K562 (cell line): ENCODE data around the gene ARMH1. TPM values are rescaled to one million over a fixed set of nuclear protein-coding genes. Genes with fewer than 3 reads are reported as not detected.
A peak's percentile ranks its signal among the peaks of the same experiment; 100 is the strongest.

Experiments
- CBX8 ChIP-seq: fragments of 200-600 bp; sonication (generic); IDR thresholded peaks from 2 replicates; pipeline ENCODE4 v1.6.1; 2012; ENCODE audit warnings: borderline replicate concordance, mixed run types, low read depth, mild to moderate bottlenecking, moderate library complexity, mixed read lengths, low read length, control low read depth, inconsistent platforms; ENCODE audit not compliant: poor library complexity, severe bottlenecking; ENCODE audit errors: extremely low read depth
- GTF2A2 ChIP-seq: IDR thresholded peaks from 2 replicates; pipeline ENCODE4 v1.6.1; 2016; ENCODE audit warnings: mild to moderate bottlenecking, missing genetic modification characterization, missing compliant biosample characterization
- HDAC8 ChIP-seq: fragments of 450-650 bp; IDR thresholded peaks from 2 replicates; pipeline ENCODE4 v1.6.1; 2016; ENCODE audit warnings: mild to moderate bottlenecking, missing genetic modification characterization, moderate library complexity, missing compliant biosample characterization
- HIVEP1 ChIP-seq: fragments of 250-450 bp; sonication (Bioruptor Pico); IDR thresholded peaks from 2 replicates; pipeline ENCODE4 v1.4.0; 2020; ENCODE audit warnings: mild to moderate bottlenecking
- HNRNPLL ChIP-seq: fragments of 200-400 bp; formaldehyde crosslinking; IDR thresholded peaks from 2 replicates; pipeline ENCODE4 v1.6.1; 2017; ENCODE audit warnings: low read length, low read depth, mild to moderate bottlenecking; ENCODE audit not compliant: poor library complexity, severe bottlenecking
- NCOA6 ChIP-seq: fragments of 450-650 bp; IDR thresholded peaks from 2 replicates; pipeline ENCODE4 v1.6.1; 2017; ENCODE audit warnings: mild to moderate bottlenecking
- NUFIP1 ChIP-seq: fragments of 450-650 bp; IDR thresholded peaks from 2 replicates; pipeline ENCODE4 v1.6.1; 2018; ENCODE audit not compliant: partially characterized antibody
- POLR2AphosphoS5 ChIP-seq: IDR thresholded peaks from 2 replicates; pipeline ENCODE4 v1.6.1; 2011; ENCODE audit warnings: mild to moderate bottlenecking, low read depth, low read length, moderate library complexity; ENCODE audit not compliant: control insufficient read depth, insufficient read depth
- POLR3A ChIP-seq: IDR thresholded peaks from 2 replicates; pipeline ENCODE4 v1.6.1; 2011; ENCODE audit warnings: borderline replicate concordance, mild to moderate bottlenecking, moderate library complexity; ENCODE audit not compliant: insufficient read length, insufficient read depth; ENCODE audit errors: extremely low read depth
- RBM34 ChIP-seq: fragments of 200-400 bp; formaldehyde crosslinking; IDR thresholded peaks from 2 replicates; pipeline ENCODE4 v1.6.1; 2018; ENCODE audit warnings: low read length, borderline replicate concordance; ENCODE audit not compliant: insufficient read depth
- SAFB ChIP-seq: fragments of 200-400 bp; formaldehyde crosslinking; IDR thresholded peaks from 2 replicates; pipeline ENCODE4 v1.6.1; 2017; ENCODE audit warnings: low read depth, low read length, borderline replicate concordance
- SNIP1 ChIP-seq: fragments of 450-650 bp; IDR thresholded peaks from 2 replicates; pipeline ENCODE4 v1.7.1; 2017; ENCODE audit warnings: low read depth, mild to moderate bottlenecking
- ZNF23 ChIP-seq: fragments of 250-450 bp; sonication (Bioruptor Pico); IDR thresholded peaks from 2 replicates; pipeline ENCODE4 v1.4.0; 2020; ENCODE audit warnings: mild to moderate bottlenecking
- polyA plus RNA-seq, 8 experiments: library from polyadenylated mRNA; depleted of rRNA in 4 of 8; stranded (reverse) in 5 of 8; unstranded in 3 of 8; fragments of >200 nt; fragmentation: Nextera tagmentation in 2 of 8; fragmentation: Illumina TruSeq in 1 of 8; extraction: Ambion mirVana in 2 of 8; extraction: Trizol in 1 of 8; gene quantifications; 2 replicates each; pipeline versions ENCODE4 v1.2.1 to v1.2.3, GENCODE V29; 2011 to 2014; ENCODE audit warnings: inconsistent platforms in 1 of 8, missing spikeins in 1 of 8
- total RNA-seq, 7 experiments: library from RNA; depleted of rRNA in 6 of 7; stranded (reverse); fragments of >200 nt in 6 of 7; fragmentation: Illumina TruSeq in 2 of 7; extraction: Trizol in 2 of 7; gene quantifications; 2 replicates each; pipeline versions ENCODE4 v1.2.1 to v1.2.3, GENCODE V29; 2011 to 2021; ENCODE audit warnings: low replicate concordance in 1 of 7
- TF ChIP-seq, protein P1 (sequence below): sonication (generic); formaldehyde crosslinking; IDR thresholded peaks from 2 replicates; pipeline ENCODE4 v1.9.0; 2022; ENCODE audit warnings: mild to moderate bottlenecking, missing genetic modification reagents
- TF ChIP-seq, protein P2 (sequence below): fragments of 450-650 bp; IDR thresholded peaks from 2 replicates; pipeline ENCODE4 v1.6.1; 2016; ENCODE audit warnings: antibody characterized with exemption
- TF ChIP-seq, protein P3 (sequence below): fragments of 200-800 bp; sonication (Bioruptor generic); IDR thresholded peaks from 2 replicates; pipeline ENCODE4 v1.6.1; 2016; ENCODE audit warnings: missing genetic modification characterization, missing compliant biosample characterization
- TF ChIP-seq, protein P4 (sequence below), 3 experiments: IDR thresholded peaks in 2 of 3; conservative IDR thresholded peaks in 1 of 3; 2 replicates each; pipeline ENCODE4 v1.5.1; 2011 to 2012; ENCODE audit warnings: low read length in 3 of 3, mild to moderate bottlenecking in 3 of 3, control low read depth in 2 of 3, improper control_type of control experiment in 1 of 3, inconsistent platforms in 1 of 3, low read depth in 1 of 3, mixed read lengths in 1 of 3, moderate library complexity in 1 of 3; ENCODE audit not compliant: insufficient read depth in 2 of 3

Gene ARMH1
- total and polyA plus RNA-seq, 9 of the 15 experiments (the other 6 are each of a cell fraction or from before 2014, with no cell fraction given) = 0.41 TPM; not detected in 8

DNA sequence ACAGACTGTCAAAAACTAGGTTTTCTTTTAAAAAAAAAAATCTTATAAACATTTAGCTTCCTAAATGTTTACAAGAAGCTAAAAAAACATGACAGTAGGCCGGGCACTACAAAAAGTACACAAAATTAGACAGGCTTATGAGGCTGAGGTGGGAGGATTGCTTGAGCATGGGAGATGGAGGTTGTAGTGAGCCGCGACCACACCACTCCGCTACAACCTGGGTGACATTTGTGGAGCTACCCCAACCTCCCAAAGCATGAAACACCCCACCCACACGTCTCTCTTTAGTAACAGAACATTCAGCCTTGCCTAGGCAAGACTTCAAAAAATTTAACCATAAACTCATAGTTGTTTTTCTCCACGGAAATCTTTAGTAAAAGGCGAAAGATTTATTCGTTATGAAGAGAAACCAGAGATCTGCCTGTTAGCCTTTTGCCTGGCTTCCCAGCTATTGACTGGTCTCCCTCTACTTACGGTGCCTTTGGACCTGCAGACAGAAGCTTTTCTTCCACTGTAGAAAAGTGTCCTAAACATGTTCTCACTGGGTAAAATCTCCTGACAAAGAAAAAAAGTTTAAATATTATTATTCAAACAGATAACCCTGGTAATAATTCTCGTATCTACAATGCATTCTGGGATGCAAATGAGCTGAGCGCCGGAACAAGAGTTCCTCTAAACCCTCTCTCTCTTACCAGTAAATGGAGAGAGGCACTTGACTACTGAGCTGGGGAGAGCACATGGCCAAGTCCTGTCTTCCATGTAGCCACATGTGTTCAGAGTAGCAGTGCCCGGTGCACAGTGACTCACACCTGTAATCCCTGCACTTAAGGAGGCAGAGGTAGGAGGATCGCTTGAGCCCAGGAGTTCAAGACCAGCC is 47.2 kb downstream of the ARMH1 start (continued):
- TF ChIP-seq SNIP1 (peak; percentile 82), GTF2A2 (peak; percentile 100), NCOA6 (peak; percentile 81), HIVEP1 (peak; percentile 83; the same call in 1 of the 2 replicates), HDAC8 (tag) (peak; percentile 80; the same call in 1 of the 2 replicates), POLR3A (no peak), SAFB (no peak), ZNF23 (CRISPR knock-in tag) (peak; percentile 86), CBX8 (no peak), RBM34 (no peak), HNRNPLL (peak; percentile 61), POLR2AphosphoS5 (peak; percentile 100), NUFIP1 (peak; percentile 100)
- TF ChIP-seq, protein P1, sequence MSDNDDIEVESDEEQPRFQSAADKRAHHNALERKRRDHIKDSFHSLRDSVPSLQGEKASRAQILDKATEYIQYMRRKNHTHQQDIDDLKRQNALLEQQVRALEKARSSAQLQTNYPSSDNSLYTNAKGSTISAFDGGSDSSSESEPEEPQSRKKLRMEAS (CRISPR knock-in tag) = peak; percentile 88
- TF ChIP-seq, protein P2, sequence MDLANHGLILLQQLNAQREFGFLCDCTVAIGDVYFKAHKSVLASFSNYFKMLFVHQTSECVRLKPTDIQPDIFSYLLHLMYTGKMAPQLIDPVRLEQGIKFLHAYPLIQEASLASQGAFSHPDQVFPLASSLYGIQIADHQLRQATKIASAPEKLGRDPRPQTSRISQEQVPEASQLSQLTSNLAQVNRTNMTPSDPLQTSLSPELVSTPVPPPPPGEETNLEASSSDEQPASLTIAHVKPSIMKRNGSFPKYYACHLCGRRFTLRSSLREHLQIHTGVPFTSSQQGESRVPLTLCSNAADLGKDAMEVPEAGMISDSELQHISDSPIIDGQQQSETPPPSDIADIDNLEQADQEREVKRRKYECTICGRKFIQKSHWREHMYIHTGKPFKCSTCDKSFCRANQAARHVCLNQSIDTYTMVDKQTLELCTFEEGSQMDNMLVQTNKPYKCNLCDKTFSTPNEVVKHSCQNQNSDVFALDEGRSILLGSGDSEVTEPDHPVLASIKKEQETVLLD = no peak
- TF ChIP-seq, protein P3, sequence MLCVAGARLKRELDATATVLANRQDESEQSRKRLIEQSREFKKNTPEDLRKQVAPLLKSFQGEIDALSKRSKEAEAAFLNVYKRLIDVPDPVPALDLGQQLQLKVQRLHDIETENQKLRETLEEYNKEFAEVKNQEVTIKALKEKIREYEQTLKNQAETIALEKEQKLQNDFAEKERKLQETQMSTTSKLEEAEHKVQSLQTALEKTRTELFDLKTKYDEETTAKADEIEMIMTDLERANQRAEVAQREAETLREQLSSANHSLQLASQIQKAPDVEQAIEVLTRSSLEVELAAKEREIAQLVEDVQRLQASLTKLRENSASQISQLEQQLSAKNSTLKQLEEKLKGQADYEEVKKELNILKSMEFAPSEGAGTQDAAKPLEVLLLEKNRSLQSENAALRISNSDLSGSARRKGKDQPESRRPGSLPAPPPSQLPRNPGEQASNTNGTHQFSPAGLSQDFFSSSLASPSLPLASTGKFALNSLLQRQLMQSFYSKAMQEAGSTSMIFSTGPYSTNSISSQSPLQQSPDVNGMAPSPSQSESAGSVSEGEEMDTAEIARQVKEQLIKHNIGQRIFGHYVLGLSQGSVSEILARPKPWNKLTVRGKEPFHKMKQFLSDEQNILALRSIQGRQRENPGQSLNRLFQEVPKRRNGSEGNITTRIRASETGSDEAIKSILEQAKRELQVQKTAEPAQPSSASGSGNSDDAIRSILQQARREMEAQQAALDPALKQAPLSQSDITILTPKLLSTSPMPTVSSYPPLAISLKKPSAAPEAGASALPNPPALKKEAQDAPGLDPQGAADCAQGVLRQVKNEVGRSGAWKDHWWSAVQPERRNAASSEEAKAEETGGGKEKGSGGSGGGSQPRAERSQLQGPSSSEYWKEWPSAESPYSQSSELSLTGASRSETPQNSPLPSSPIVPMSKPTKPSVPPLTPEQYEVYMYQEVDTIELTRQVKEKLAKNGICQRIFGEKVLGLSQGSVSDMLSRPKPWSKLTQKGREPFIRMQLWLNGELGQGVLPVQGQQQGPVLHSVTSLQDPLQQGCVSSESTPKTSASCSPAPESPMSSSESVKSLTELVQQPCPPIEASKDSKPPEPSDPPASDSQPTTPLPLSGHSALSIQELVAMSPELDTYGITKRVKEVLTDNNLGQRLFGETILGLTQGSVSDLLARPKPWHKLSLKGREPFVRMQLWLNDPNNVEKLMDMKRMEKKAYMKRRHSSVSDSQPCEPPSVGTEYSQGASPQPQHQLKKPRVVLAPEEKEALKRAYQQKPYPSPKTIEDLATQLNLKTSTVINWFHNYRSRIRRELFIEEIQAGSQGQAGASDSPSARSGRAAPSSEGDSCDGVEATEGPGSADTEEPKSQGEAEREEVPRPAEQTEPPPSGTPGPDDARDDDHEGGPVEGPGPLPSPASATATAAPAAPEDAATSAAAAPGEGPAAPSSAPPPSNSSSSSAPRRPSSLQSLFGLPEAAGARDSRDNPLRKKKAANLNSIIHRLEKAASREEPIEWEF (CRISPR knock-in tag) = peak; percentile 68; the same call in 1 of the 2 replicates
- TF ChIP-seq, protein P4, sequence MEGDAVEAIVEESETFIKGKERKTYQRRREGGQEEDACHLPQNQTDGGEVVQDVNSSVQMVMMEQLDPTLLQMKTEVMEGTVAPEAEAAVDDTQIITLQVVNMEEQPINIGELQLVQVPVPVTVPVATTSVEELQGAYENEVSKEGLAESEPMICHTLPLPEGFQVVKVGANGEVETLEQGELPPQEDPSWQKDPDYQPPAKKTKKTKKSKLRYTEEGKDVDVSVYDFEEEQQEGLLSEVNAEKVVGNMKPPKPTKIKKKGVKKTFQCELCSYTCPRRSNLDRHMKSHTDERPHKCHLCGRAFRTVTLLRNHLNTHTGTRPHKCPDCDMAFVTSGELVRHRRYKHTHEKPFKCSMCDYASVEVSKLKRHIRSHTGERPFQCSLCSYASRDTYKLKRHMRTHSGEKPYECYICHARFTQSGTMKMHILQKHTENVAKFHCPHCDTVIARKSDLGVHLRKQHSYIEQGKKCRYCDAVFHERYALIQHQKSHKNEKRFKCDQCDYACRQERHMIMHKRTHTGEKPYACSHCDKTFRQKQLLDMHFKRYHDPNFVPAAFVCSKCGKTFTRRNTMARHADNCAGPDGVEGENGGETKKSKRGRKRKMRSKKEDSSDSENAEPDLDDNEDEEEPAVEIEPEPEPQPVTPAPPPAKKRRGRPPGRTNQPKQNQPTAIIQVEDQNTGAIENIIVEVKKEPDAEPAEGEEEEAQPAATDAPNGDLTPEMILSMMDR (IDR thresholded peaks at IDR 0.05 in 2 of 3, conservative IDR thresholded peaks at IDR 0.05 in 1 of 3; ENCODE audit: insufficient read depth in 2 of 3, low read depth in 1 of 3, low read length in 3 of 3) = no peak; a peak in 2 of 6 replicates
